Transverse colon (tissue), 4 donors: Measurements from ENCODE around the gene NCKAP5. TPM values are rescaled to one million over a fixed set of nuclear protein-coding genes. Genes with fewer than 3 reads are reported as not detected.

ENCODE experiments used
- DNase-seq: peaks from one replicate; pipeline ENCODE4 v3.0.0-alpha.2; 2019
- H3K27ac ChIP-seq, 4 donors: fragments of 200-600 bp; sonication (generic); 2 replicates each; pipeline ENCODE4 v1.5.1; 2016 to 2018; ENCODE audit warnings: inconsistent platforms in 4 of 4
- H3K27me3 ChIP-seq: fragments of 200-600 bp; sonication (generic); 2 replicates; pipeline ENCODE4 v1.5.1; 2017; ENCODE audit warnings: inconsistent platforms
- H3K36me3 ChIP-seq, 4 donors: fragments of 200-600 bp; sonication (generic); 2 replicates each; pipeline ENCODE4 v1.5.1; 2017 to 2019; ENCODE audit warnings: inconsistent platforms in 4 of 4
- H3K4me1 ChIP-seq, 4 donors: fragments of 200-600 bp; sonication (generic); 2 replicates each; pipeline ENCODE4 v1.5.1; 2017 to 2020; ENCODE audit warnings: inconsistent platforms in 4 of 4
- H3K4me3 ChIP-seq, 4 donors: fragments of 200-600 bp; sonication (generic); 1 replicate in 1 of 4; 2 replicates in 3 of 4; pipeline versions ENCODE4 v1.5.1 to v1.6.1; 2017 to 2019; ENCODE audit warnings: inconsistent platforms in 4 of 4
- H3K9me3 ChIP-seq, 2 donors: fragments of 200-600 bp; sonication (generic); 2 replicates each; pipeline ENCODE4 v1.5.1; 2017 to 2019; ENCODE audit warnings: inconsistent platforms in 2 of 2
- EP300 ChIP-seq: sonication (generic); formaldehyde crosslinking; IDR thresholded peaks from one replicate; pipeline ENCODE4 v1.6.1; 2017; ENCODE audit warnings: antibody characterized with exemption, low read depth
- POLR2A ChIP-seq: fragments of 450-650 bp; IDR thresholded peaks from one replicate; pipeline ENCODE4 v1.6.1; 2016; ENCODE audit warnings: antibody characterized with exemption, mild to moderate bottlenecking, moderate library complexity
- POLR2AphosphoS5 ChIP-seq, 3 donors: sonication (generic); formaldehyde crosslinking; IDR thresholded peaks; one replicate each; pipeline ENCODE4 v1.6.1; 2016; ENCODE audit warnings: antibody characterized with exemption in 3 of 3
- WGBS, 2 donors: methylation state at CpG; one replicate each; pipeline ENCODE4 v1.1.5; 2018; ENCODE audit warnings: low coverage in 1 of 2; 5-methylcytosine and 5-hydroxymethylcytosine counted together
- in situ Hi-C, 4 donors: fragments of 200-750 bp; cut with MboI; loops; one replicate each; pipeline versions ENCODE4 v1.15.0 to v1.15.1; 2017; ENCODE audit warnings: low sequenced_read_pairs in 3 of 4, low pct_ligation_motif_present in 1 of 4, low pct_unique_long_range_greater_than_20kb in 1 of 4
- intact Hi-C: fragments of 100-400 bp; cut with DNase I; formaldehyde crosslinking; loops from one replicate; pipeline ENCODE4 v1.15.1; 2023; ENCODE audit warnings: low total_unique reads
- total RNA-seq, 4 donors: library from RNA; depleted of rRNA; stranded (reverse); fragments of >200 nt; gene quantifications; one replicate each; pipeline ENCODE4 v1.1.0, GENCODE V29; 2016
- TF ChIP-seq, protein P1 (sequence below), 5 experiments: fragments of 200-600 bp in 3 of 5; fragments of 450-650 bp in 2 of 5; sonication (generic) in 3 of 5; IDR thresholded peaks; 1 replicate in 2 of 5; 2 replicates in 3 of 5; pipeline ENCODE4 v1.5.1; 2016 to 2017; ENCODE audit warnings: antibody characterized with exemption in 5 of 5, inconsistent platforms in 3 of 5, mild to moderate bottlenecking in 2 of 5, moderate library complexity in 1 of 5

Gene NCKAP5
- total RNA-seq, 4 donors from 2014 or later: 1.1 to 10.9 (median 5.0) TPM

DNA sequence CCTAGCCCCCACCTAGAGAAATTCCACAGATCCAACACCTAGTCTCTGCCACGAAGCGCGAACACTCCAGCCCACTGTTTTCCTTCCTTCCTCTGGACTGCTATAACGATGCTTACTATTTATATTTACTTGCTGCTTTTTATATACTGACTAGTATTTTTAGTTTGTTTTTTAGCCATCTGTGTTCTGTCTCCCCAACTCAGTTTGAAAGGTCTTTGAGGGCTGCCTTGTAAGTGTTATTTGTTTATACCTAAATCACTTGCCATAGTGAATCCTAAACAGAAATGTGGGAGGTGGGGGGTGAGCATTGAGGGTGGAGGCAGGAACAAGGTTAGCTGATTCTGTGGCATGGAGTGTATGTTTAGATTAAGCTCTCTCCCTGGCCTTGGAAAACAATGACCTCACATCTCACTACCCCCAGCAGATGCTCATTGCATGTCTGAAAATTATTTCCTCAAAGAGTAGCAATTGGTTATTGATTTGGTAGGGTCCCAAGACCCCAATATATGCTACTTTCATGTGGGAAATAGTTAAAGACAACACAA lies 1.1 kb upstream of the NCKAP5 start:
- DNase-seq: no peak
- TF ChIP-seq POLR2A: no peak
- TF ChIP-seq, protein P1, sequence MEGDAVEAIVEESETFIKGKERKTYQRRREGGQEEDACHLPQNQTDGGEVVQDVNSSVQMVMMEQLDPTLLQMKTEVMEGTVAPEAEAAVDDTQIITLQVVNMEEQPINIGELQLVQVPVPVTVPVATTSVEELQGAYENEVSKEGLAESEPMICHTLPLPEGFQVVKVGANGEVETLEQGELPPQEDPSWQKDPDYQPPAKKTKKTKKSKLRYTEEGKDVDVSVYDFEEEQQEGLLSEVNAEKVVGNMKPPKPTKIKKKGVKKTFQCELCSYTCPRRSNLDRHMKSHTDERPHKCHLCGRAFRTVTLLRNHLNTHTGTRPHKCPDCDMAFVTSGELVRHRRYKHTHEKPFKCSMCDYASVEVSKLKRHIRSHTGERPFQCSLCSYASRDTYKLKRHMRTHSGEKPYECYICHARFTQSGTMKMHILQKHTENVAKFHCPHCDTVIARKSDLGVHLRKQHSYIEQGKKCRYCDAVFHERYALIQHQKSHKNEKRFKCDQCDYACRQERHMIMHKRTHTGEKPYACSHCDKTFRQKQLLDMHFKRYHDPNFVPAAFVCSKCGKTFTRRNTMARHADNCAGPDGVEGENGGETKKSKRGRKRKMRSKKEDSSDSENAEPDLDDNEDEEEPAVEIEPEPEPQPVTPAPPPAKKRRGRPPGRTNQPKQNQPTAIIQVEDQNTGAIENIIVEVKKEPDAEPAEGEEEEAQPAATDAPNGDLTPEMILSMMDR (IDR thresholded peaks at IDR 0.05): no peak
- no peak for TF ChIP-seq POLR2AphosphoS5 (IDR thresholded peaks at IDR 0.05)
- no peak for TF ChIP-seq EP300
- H3K9me3 ChIP-seq: no peaks in the 10 kb centered on the region
- no peaks in the 10 kb centered on the region for H3K36me3 ChIP-seq
- no peaks in the 10 kb centered on the region for H3K27me3 ChIP-seq
- H3K4me1 ChIP-seq: peaks cover 0 to 14% (median 7%) of the 10 kb centered on the region in 4 donors
- intact Hi-C loops: no loop called here
- in situ Hi-C loops: no loop called here
- WGBS, 2 donors: 75% methylated on average over 4 of the region's 4 CpGs
- H3K27ac ChIP-seq: no peak overlapping the region
- H3K4me3 ChIP-seq: no peak overlapping the region

DNA sequence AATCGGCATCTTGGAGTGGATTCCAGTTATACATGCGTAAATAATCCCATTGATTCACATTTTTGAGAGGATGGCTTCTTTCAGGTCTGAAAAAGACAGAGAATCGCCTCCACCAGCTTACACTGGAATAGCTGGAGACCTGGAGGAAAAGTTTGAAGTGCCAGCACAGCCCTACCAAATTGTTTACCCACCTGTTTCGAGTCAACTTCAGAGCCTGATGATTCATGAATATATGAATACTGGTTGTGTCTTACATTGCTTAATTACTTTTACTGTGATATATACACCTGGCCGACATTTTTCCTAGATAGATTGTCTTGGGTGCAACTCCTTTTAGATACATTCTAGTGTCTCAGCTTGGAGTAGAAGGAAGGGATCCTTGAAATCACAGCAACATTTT lies 335 bp upstream of the NCKAP5 start:
- in situ Hi-C loops (no loop called here), intact Hi-C loops (no loop called here)
- no peak for DNase-seq
- Histone ChIP-seq H3K27me3 (no peaks in the 10 kb centered on the region), H3K9me3 (no peaks in the 10 kb centered on the region), H3K36me3 (no peaks in the 10 kb centered on the region), H3K27ac (peak overlapping the region in 2 of 4 donors; percentile 48 to 58), H3K4me3 (peak overlapping the region in 2 of 4 donors; percentile 6 to 33), H3K4me1 (peaks cover 0 to 14% (median 7%) of the 10 kb centered on the region in 4 donors)
- WGBS, 2 donors: 20 to 36% methylated on average over 5 of the region's 5 CpGs
- TF ChIP-seq POLR2A (no peak), EP300 (no peak), POLR2AphosphoS5 (IDR thresholded peaks at IDR 0.05) (no peak)
- TF ChIP-seq, protein P1 (IDR thresholded peaks at IDR 0.05): no peak

DNA sequence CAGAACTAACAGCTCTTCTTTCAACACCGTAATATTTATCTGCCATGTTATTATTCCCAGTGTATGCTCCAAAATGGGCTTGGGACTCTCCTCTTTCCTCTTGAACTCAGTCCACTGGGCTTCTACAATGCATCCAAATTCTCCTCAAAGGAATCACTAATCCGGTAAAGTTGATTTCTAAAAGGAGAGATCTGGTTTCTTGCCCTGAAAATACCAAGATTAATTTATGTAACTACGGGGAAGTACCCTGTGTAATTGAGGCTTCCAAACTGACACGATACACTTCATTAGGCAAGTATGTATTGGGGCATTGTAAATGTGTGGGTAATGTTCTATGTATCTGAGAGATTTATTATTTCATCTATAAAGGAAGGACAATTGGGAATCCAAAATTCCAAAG lies 5.7 kb downstream of the NCKAP5 start:
- H3K27ac ChIP-seq: no peak overlapping the region
- H3K36me3 ChIP-seq: no peaks in the 10 kb centered on the region
- no peak overlapping the region for H3K4me3 ChIP-seq
- no peak for TF ChIP-seq POLR2A
- no peak for TF ChIP-seq EP300
- no peak for TF ChIP-seq POLR2AphosphoS5 (IDR thresholded peaks at IDR 0.05)
- TF ChIP-seq, protein P1 (IDR thresholded peaks at IDR 0.05): no peak
- no peak for DNase-seq
- intact Hi-C loops: no loop called here
- in situ Hi-C loops: no loop called here
- WGBS, 2 donors: 90 to 91% methylated on average over 3 to 4 of the region's 4 CpGs
- no peaks in the 10 kb centered on the region for H3K9me3 ChIP-seq
- no peaks in the 10 kb centered on the region for H3K4me1 ChIP-seq
- H3K27me3 ChIP-seq: no peaks in the 10 kb centered on the region

DNA sequence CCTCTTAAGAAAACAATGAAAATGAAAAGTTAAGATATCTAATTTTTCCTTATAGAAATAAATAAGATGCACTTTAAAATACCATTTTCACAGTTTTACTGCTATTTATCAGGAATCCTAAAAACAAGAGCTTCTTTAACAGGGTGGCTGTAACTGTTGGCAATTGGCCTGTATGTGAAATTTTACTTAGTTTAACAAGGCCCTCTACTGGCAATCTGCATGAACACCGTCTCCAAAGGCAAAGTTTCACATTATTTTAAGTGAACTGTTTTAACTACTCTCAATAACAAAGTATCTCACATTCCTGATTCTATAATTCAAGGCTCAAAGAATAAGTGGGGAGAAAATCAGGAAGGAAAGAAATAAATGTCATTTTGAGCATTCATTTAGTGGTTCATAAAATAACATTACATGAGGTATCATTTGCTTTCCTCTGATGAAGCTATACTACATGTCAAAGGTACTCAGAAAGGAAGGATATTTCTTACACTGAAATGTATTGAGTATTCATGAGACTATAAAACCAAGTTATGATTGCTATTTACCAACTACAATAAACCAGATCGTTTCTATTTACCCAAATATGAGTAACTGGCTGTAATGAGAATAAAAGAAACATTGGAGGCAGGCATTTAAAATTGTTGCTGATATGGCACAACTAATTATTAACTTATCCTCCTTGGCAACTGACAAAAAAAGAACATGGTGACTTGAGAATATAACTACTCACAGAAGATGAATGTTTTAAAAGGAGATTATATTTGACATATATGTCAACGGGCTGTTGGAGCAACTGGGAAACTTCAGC lies 7.0 kb downstream of the NCKAP5 start:
- Histone ChIP-seq H3K4me3 (no peak overlapping the region), H3K36me3 (no peaks in the 10 kb centered on the region), H3K27ac (no peak overlapping the region), H3K9me3 (no peaks in the 10 kb centered on the region), H3K27me3 (no peaks in the 10 kb centered on the region), H3K4me1 (no peaks in the 10 kb centered on the region)
- no peak for DNase-seq
- intact Hi-C loops (no loop called here), in situ Hi-C loops (no loop called here)
- WGBS, 2 donors: 36% methylated on average over 3 of the region's 3 CpGs
- TF ChIP-seq, protein P1 (IDR thresholded peaks at IDR 0.05): peak; percentile 52 to 75 (median 61)
- TF ChIP-seq POLR2A: no peak
